ENCODE data around the gene WDR47.
"Not testable (repeated sequence)": the region's sequence is repeated elsewhere in the genome, so short reads cannot be mapped to it uniquely, and the experiment has no call there.

- not testable (repeated sequence) for TF ChIP-seq POLR2A, TAF1 (IDR thresholded peaks at IDR 0.05; ENCODE audit: low read depth, low read length)
Observed at GRCh38 chr1:109017719-109018118, 24.2 kb downstream of the WDR47 start.

Measured in GM12891 (cell line).